Endothelial cell of umbilical vein (primary cell): ENCODE results near the gene CCER1. TPM values are rescaled to one million over a fixed set of nuclear protein-coding genes. Genes with fewer than 3 reads are reported as not detected.

Experiments used
- BruUV-seq: library from RNA; stranded (reverse); fragments of 400-500 nt; replicated peaks from 2 replicates; lab custom pipeline; 2021; lab: Mats Ljungman, UMichigan
- CTCF ChIA-PET: fragments of 300-600, 350-600 bp; sonication (Branson Sonifier 250); formaldehyde crosslinking; loops from one replicate; lab custom pipeline; 2021; ENCODE audit warnings: antibody characterized with exemption, inconsistent platforms; lab: Charles Lee
- POLR2A ChIA-PET: fragments of 300-600, 350-600 bp; sonication (Branson Sonifier 250); formaldehyde crosslinking; loops from one replicate; lab custom pipeline; 2021; ENCODE audit warnings: antibody characterized with exemption, inconsistent platforms; lab: Charles Lee
- DNase-seq: peaks from one replicate; pipeline ENCODE4 v3.0.0-alpha.2; 2011; ENCODE audit warnings: low read depth, low spot score
- FAIRE-seq: peaks from 2 replicates; lab custom pipeline; 2011; peaks lifted over from hg19 to GRCh38; lab: Jason Lieb, UNC
- H2AFZ ChIP-seq: 2 replicates; pipeline ENCODE4 v1.6.0; 2012; ENCODE audit warnings: low read depth, low read length, control low read depth, inconsistent platforms
- H3K27ac ChIP-seq: 2 replicates; pipeline ENCODE4 v1.5.1; 2011; ENCODE audit warnings: low read depth, mild to moderate bottlenecking, control low read depth, low read length, moderate library complexity; ENCODE audit not compliant: insufficient read depth
- H3K27me3 ChIP-seq, 2 experiments: 2 replicates each; pipeline versions ENCODE4 v1.6.0 to v1.6.1; 2011; ENCODE audit warnings: low read length in 2 of 2, mixed read lengths in 1 of 2; ENCODE audit not compliant: control insufficient read depth in 2 of 2, insufficient read depth in 2 of 2
- H3K36me3 ChIP-seq, 2 experiments: 2 replicates in 1 of 2; 3 replicates in 1 of 2; pipeline ENCODE4 v1.5.1; 2011; ENCODE audit warnings: low read length in 2 of 2, mild to moderate bottlenecking in 1 of 2, moderate library complexity in 1 of 2; ENCODE audit not compliant: control insufficient read depth in 2 of 2, insufficient read depth in 2 of 2; ENCODE audit errors: extremely low read depth in 1 of 2
- H3K4me1 ChIP-seq: 3 replicates; pipeline ENCODE4 v1.5.1; 2011; ENCODE audit warnings: mild to moderate bottlenecking, low read length; ENCODE audit not compliant: control insufficient read depth, insufficient read depth; ENCODE audit errors: extremely low read depth
- H3K4me2 ChIP-seq: 2 replicates; pipeline ENCODE4 v1.6.1; 2011; ENCODE audit warnings: low read length, control low read depth, mixed read lengths; ENCODE audit not compliant: insufficient read depth
- H3K4me3 ChIP-seq, 3 experiments: fragments of 200-600 bp in 1 of 3; sonication (generic), shearing (Covaris generic) in 1 of 3; replicated peaks in 1 of 3; 2 replicates each; pipeline ENCODE4 v1.5.1; 2011 to 2016; ENCODE audit warnings: control low read depth in 3 of 3, low read length in 3 of 3, mild to moderate bottlenecking in 2 of 3, inconsistent platforms in 1 of 3, low read depth in 1 of 3, moderate library complexity in 1 of 3; ENCODE audit not compliant: insufficient read depth in 1 of 3
- H3K79me2 ChIP-seq: 2 replicates; pipeline ENCODE4 v1.6.0; 2012; ENCODE audit warnings: low read length, inconsistent platforms; ENCODE audit not compliant: control insufficient read depth, insufficient read depth
- H3K9ac ChIP-seq: replicated peaks from 2 replicates; pipeline ENCODE3; 2011; ENCODE audit warnings: low read length, control low read depth; ENCODE audit not compliant: insufficient read depth; ENCODE audit errors: extremely low read depth
- H3K9me1 ChIP-seq: replicated peaks from 3 replicates; pipeline ENCODE4 v1.6.0; 2011; ENCODE audit warnings: mild to moderate bottlenecking, low read length; ENCODE audit not compliant: control insufficient read depth, insufficient read depth; ENCODE audit errors: extremely low read depth
- H3K9me3 ChIP-seq: replicated peaks from 2 replicates; pipeline ENCODE4 v1.5.1; 2012; ENCODE audit warnings: low read length, inconsistent platforms; ENCODE audit not compliant: control insufficient read depth, insufficient read depth
- H4K20me1 ChIP-seq: replicated peaks from 2 replicates; pipeline ENCODE3; 2011; ENCODE audit warnings: mild to moderate bottlenecking, low read length; ENCODE audit not compliant: control insufficient read depth, insufficient read depth; ENCODE audit errors: extremely low read depth
- CTCF ChIP-seq, 2 donors: IDR thresholded peaks; 1 replicate in 1 of 2; 2 replicates in 1 of 2; pipeline ENCODE4 v1.5.1; 2011; ENCODE audit warnings: low read length in 2 of 2, mild to moderate bottlenecking in 2 of 2, moderate library complexity in 2 of 2, control low read depth in 1 of 2, inconsistent platforms in 1 of 2, low read depth in 1 of 2; ENCODE audit not compliant: insufficient read depth in 1 of 2; ENCODE audit errors: extremely low read depth in 1 of 2
- FOS ChIP-seq: IDR thresholded peaks from 2 replicates; pipeline ENCODE4 v1.6.1; 2011; ENCODE audit warnings: mild to moderate bottlenecking, low read length, moderate library complexity, borderline replicate concordance; ENCODE audit not compliant: insufficient read depth
- JUN ChIP-seq: IDR thresholded peaks from 2 replicates; pipeline ENCODE4 v1.6.1; 2011; ENCODE audit warnings: borderline replicate concordance, low read depth; ENCODE audit not compliant: insufficient read length, insufficient read depth
- MAX ChIP-seq: IDR thresholded peaks from 2 replicates; pipeline ENCODE4 v1.6.1; 2011; ENCODE audit not compliant: insufficient read depth, insufficient read length
- POLR2A ChIP-seq: IDR thresholded peaks from 2 replicates; pipeline ENCODE4 v1.6.1; 2012; ENCODE audit warnings: low read depth, mild to moderate bottlenecking, control low read depth, low read length
- dilution Hi-C: fragments of 300-500 bp; cut with MboI; formaldehyde crosslinking; loops from one replicate; pipeline ENCODE4 v1.15.0; 2019; ENCODE audit warnings: low sequenced_read_pairs; ENCODE audit not compliant: extremely low pct_ligation_motif_present
- intact Hi-C: fragments of 100-400 bp; cut with micrococcal nuclease; formaldehyde crosslinking; loops from one replicate; pipeline ENCODE4 v1.10.0; 2022
- polyA plus RNA-seq, 4 experiments: library from polyadenylated mRNA; depleted of rRNA in 3 of 4; stranded (reverse) in 3 of 4; unstranded in 1 of 4; fragments of >200 nt; gene quantifications; 2 replicates each; pipeline versions ENCODE4 v1.2.1 to v1.2.3, GENCODE V29; 2011 to 2012; ENCODE audit warnings: missing spikeins in 1 of 4
- total RNA-seq: library from RNA; stranded (reverse); gene quantifications from 2 replicates; pipeline ENCODE4 v1.2.3, GENCODE V29; 2021

The CCER1 gene
- total and polyA plus RNA-seq, 2 donors (not counting 3 experiments of a cell fraction or from before 2014, with no cell fraction given), result not detected

GRCh38 chr12:90984114-90984513 is 29.1 kb upstream of the CCER1 start:
- ChIA-PET POLR2A (no interaction called here), CTCF (no interaction called here)
- Histone ChIP-seq H4K20me1 (no peaks in the 10 kb centered on the region), H3K36me3 (no peaks in the 10 kb centered on the region), H3K27me3 (no peaks in the 10 kb centered on the region), H3K9ac (no peak overlapping the region), H2AFZ (no peak overlapping the region), H3K9me3 (no peaks in the 10 kb centered on the region), H3K4me3 (no peak overlapping the region), H3K4me2 (no peak overlapping the region), H3K79me2 (no peaks in the 10 kb centered on the region), H3K4me1 (no peaks in the 10 kb centered on the region), H3K27ac (no peak overlapping the region), H3K9me1 (no peaks in the 10 kb centered on the region)
- no peak for TF ChIP-seq MAX
- no TSS peak for BruUV-seq
- dilution Hi-C loops, result no loop called here
- DNase-seq (no peak), FAIRE-seq (no peak)
- intact Hi-C loops, result no loop called here

- no peak overlapping the region for H3K27ac ChIP-seq
- H3K4me2 ChIP-seq, result no peak overlapping the region
- no peaks in the 10 kb centered on the region for H3K4me1 ChIP-seq
- ChIA-PET POLR2A (no interaction called here), CTCF (no interaction called here)
- DNase-seq (no peak), FAIRE-seq (no peak)
- H3K9ac ChIP-seq, result no peak overlapping the region
- H3K36me3 ChIP-seq, result no peaks in the 10 kb centered on the region
- intact Hi-C loops (no loop called here), dilution Hi-C loops (no loop called here)
- no peaks in the 10 kb centered on the region for H3K79me2 ChIP-seq
- no peak for TF ChIP-seq CTCF (IDR thresholded peaks at IDR 0.05; ENCODE audit: extremely low read depth in 1 of 2, insufficient read depth in 1 of 2, low read depth in 1 of 2, low read length in 2 of 2)
- no peak for TF ChIP-seq JUN
- no peak for TF ChIP-seq POLR2A
- TF ChIP-seq FOS, result no peak
- no peaks in the 10 kb centered on the region for H3K9me1 ChIP-seq
- H3K4me3 ChIP-seq, result no peak overlapping the region
- no peaks in the 10 kb centered on the region for H3K9me3 ChIP-seq
- no peaks in the 10 kb centered on the region for H3K27me3 ChIP-seq
- no peaks in the 10 kb centered on the region for H4K20me1 ChIP-seq
- no TSS peak for BruUV-seq
- no peak overlapping the region for H2AFZ ChIP-seq
Observed at GRCh38 chr12:90982170-90982569, 27.2 kb upstream of the CCER1 start.
